GM19351 (cell line): ENCODE measurements around the gene BRI3.
A peak's percentile ranks its signal among the peaks of the same experiment; 100 is the strongest.
"Not testable (repeated sequence)": the region's sequence is repeated elsewhere in the genome, so short reads cannot be mapped to it uniquely, and the experiment has no call there.

Source experiments
- ATAC-seq: cut with Tn5 transposase; IDR thresholded peaks from one replicate; pipeline ENCODE4 v1.9.1; 2021; ENCODE audit warnings: mild to moderate bottlenecking, moderate library complexity; ENCODE audit not compliant: unreplicated experiment

Gene BRI3

DNA sequence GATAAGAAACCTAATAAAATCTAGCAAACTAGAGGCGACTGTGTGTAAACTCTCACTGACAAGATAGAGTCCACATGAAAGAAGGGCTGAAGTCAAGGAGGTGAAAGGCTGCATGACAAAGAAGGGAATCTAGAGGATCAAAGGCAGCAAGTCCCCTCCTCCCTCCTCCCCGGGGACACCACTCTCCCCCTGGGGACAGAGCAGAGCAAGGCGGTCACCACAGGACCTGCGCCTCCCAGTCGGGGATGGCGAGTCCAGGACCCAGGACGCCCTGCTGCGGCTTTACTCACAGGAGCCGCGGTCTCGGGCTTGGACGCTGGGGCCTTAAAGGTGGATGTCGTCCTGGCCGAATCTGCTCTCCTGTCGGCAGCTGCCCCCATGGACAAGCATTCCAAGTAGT, 22.4 kb downstream of the BRI3 start:
- ATAC-seq: no peak

GRCh38 chr7:98305951-98306535, 24.6 kb downstream of the BRI3 start:
- no peak for ATAC-seq

- no peak for ATAC-seq
These were observed 26.5 kb downstream of the BRI3 start for GRCh38 chr7:98307971-98308466.

- ATAC-seq: no peak
These were observed 28.1 kb downstream of the BRI3 start for GRCh38 chr7:98309566-98309965.

DNA sequence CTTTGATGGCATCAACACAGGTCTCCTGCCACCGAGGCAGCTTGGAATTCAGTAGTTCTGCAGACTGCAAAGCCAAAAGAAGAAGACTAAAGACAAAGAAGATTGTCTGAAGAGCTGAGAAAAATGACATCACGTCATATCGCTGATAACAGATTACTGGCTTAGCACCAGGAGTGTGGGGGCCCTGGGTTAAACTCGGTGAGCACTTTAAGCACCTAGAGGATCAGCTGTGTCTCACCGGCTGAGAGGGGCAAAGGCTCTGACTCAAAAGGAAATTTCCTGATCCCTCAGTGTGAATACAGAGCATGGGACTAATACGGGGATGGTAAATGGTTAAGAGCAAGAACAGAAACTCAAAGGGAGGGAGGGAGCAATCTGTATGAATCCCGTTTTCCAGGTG, 30.7 kb downstream of the BRI3 start:
- ATAC-seq: no peak

GRCh38 chr7:98314469-98314868, 33.0 kb downstream of the BRI3 start:
- peak; percentile 56 for ATAC-seq

DNA sequence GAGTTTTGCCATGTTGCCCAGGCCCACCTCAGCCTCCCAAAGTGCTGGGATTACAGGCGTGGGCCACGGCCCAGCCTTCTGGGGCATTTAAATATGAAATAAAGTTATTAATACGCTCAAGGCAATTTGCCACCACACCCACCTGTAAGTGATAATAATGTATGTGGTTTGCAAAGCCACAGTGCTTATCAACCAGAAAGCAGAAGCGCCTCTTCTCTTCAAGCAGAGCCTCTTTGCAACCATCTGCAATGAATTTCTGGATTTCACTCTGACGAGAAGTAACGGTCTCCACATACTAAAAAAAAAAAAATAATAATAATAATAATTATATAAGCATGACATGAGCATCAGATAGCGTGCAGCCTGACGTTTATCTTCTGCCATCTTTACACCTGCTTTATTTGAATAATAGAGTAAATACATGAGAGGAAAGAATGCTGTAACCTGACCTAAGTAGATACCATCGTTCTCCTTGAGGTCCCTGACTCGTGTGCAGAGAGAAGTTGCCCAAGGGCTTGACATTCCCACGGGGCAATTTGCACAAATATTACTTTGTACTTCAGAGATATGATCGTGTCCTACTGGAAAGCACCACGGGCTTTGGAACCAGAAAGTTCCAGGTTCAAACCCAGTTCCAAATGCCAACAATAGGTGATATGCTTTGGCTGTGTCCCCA, 34.0 kb downstream of the BRI3 start:
- peak; percentile 79 for ATAC-seq

DNA sequence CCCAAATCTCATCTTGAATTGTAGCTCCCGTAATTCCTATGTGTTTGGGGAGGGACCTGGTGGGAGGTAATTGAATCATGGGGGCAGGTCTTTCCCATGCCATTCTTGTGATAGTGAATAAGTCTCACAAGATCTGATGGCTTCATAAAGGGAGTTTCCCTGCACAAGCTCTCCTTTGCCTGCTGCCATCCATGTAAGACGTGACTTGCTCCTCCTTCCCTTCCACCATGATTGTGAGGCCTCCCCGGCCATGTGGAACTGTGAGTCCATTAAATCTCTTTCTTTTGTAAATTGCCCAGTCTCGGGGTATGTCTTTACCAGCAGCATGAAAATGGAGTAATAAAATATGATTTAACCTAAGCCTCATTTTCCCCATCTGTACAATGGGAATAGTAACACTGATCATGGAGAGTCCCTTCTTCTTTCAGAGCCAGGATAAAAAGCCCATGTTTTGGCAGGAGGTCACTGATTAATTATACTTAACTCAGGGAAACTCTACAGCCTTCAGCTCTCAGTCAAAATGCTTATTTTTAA, 34.6 kb downstream of the BRI3 start:
- ATAC-seq: not testable (repeated sequence)

GRCh38 chr7:98317366-98318040, 36.0 kb downstream of the BRI3 start:
- ATAC-seq: no peak

- ATAC-seq: no peak
These were observed 37.7 kb downstream of the BRI3 start for GRCh38 chr7:98319176-98319575.

DNA sequence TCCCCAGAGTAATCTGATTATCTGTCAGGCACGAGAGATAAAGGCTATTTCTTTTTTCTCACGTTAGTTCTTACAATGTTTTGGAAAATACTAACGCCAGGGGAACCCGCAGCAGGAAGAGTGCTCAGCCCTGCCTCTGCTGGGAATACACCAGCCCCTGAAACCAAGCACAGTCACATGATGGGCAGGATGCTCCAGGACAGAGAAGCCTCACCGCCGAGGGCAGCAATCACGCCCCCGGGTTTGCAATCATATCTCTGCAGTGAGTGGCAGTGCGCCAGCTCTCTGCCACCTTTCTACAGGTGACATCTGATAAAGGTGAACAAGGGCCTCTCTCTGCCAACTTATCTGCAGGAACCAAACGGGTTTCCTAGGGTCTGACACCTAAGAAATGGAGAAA, 39.8 kb downstream of the BRI3 start:
- no peak for ATAC-seq

- no peak for ATAC-seq
These were observed 41.1 kb downstream of the BRI3 start for GRCh38 chr7:98322331-98323270.

DNA sequence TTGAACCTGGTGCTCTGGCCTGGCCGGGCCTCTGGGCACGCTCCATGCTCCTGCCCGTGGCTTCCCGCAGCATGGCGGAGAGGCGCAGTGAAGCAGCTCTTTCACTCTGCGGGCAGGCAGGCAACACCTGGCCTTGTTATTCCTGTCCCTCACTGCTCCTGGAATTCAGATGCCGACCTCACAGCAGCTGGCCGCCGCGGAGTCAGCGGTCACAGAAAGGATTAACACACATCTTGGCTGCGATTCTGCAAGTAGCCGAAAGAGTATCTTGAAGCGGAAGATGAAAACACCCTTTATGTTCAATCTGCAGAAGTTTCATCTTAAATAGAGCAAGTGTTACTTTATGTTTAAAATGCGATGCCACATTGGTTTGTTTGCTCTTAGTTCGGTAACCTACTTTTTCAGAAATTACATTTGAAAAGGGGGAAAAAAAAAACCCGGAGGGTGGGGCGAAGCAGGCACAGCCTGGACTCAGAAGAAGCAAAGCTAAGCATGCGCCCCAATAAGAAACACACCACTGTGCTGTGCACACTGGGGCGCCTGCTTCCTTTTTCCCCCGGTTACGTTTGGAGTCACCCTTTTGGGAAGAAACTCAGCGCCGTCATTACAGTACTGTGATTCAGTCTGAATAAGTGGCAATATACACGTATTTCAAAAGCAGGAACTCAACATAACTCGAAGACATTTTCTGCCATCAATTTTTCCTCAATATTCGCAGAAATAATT, 42.3 kb downstream of the BRI3 start:
- ATAC-seq: no peak

GRCh38 chr7:98324782-98325181, 43.3 kb downstream of the BRI3 start:
- ATAC-seq: no peak

DNA sequence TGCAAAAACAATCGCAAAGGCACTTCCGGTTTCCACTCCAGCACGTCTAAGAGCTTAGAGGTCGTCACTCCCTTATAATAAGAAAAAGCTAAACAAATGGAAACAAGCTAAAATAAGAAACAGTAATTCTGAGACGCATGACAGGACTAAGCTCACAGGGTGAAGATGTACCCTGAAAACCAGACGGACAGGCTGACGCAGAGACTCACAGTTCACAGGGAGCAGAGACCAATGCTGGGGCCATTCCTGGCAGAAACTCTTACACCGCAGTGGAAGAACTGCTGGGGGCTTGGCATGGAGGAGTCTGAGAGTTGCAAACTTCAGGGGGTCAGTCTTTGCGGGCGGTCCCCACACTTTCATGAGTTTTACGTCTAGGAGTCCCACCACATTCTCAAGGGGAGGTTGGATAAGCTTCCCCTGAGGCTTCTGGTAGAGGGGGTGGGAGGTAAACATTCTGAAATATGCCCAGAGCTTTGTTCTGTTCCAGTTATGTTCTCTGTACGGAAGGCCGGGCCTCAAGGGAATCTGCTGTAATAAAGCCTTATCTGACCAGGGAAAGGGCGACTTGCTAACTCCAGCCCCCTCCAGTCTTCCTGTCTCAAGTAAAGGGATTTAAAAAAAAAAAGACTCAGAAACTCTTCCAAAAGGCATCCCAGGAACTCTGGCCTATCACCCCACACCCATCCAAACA, 47.8 kb downstream of the BRI3 start:
- no peak for ATAC-seq

- ATAC-seq: no peak
These were observed 48.4 kb downstream of the BRI3 start for GRCh38 chr7:98329791-98330373.

GRCh38 chr7:98330926-98331529, 49.5 kb downstream of the BRI3 start:
- no peak for ATAC-seq

DNA sequence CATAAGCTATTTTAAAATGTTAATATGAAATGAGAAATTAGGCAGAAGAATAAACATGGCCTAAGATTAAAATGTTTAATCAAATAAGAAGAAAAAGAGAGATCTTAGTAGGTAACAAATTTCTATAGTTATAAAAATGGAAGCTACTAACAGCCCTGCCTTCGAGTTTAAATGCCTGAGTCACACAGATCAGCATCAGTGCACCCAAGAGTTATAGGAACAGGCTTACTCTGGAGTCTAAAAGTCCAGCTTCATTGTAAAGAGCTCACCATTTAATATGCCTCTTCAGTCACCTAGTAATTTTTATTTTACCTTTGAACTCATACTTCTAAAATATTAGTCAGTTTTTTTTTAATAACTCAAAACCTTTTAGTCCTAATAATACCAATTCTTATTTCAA, 52.6 kb downstream of the BRI3 start:
- ATAC-seq: no peak
